Adrenal gland (tissue), 12 donors: ENCODE results near the gene INO80C. TPM values are rescaled to one million over a fixed set of nuclear protein-coding genes. Genes with fewer than 3 reads are reported as not detected.
A peak's percentile ranks its signal among the peaks of the same experiment; 100 is the strongest.

ENCODE experiments used
- DNase-seq, 7 donors: peaks; one replicate each; pipeline ENCODE4 v3.0.0-alpha.2; 2019 to 2020
- H3K27ac ChIP-seq, 5 donors: fragments of 200-600 bp; sonication (generic) in 4 of 5; 1 replicate in 3 of 5; 2 replicates in 2 of 5; pipeline versions ENCODE4 v1.5.1 to v1.8.0; 2016 to 2020; ENCODE audit warnings: mild to moderate bottlenecking in 1 of 5
- H3K27me3 ChIP-seq: fragments of 200-600 bp; 2 replicates; pipeline ENCODE4 v1.8.0; 2021
- H3K36me3 ChIP-seq, 2 donors: fragments of 200-600 bp; replicated peaks in 1 of 2; 1 replicate in 1 of 2; 2 replicates in 1 of 2; pipeline versions ENCODE4 v1.5.1 to v1.8.0; 2018 to 2022
- H3K4me1 ChIP-seq, 2 donors: fragments of 200-600 bp; replicated peaks in 1 of 2; 1 replicate in 1 of 2; 2 replicates in 1 of 2; pipeline versions ENCODE4 v1.5.1 to v1.8.0; 2018 to 2021
- H3K4me3 ChIP-seq, 4 donors: fragments of 200-600 bp; sonication (generic) in 3 of 4; one replicate each; pipeline ENCODE4 v1.5.1; 2016 to 2018
- H3K9me3 ChIP-seq, 3 donors: fragments of 200-600 bp; sonication (generic) in 1 of 3; replicated peaks in 1 of 3; 1 replicate in 2 of 3; 2 replicates in 1 of 3; pipeline versions ENCODE4 v1.5.1 to v1.8.0; 2016 to 2021
- CTCF ChIP-seq, 6 experiments: fragments of 450-650 bp in 4 of 6; fragments of 200-600 bp in 2 of 6; sonication (generic) in 1 of 6; IDR thresholded peaks; 1 replicate in 5 of 6; 2 replicates in 1 of 6; pipeline versions ENCODE4 v1.5.1 to v1.8.0; 2016 to 2021; ENCODE audit warnings: antibody characterized with exemption in 6 of 6, mild to moderate bottlenecking in 2 of 6, moderate library complexity in 1 of 6
- POLR2A ChIP-seq, 2 donors: fragments of 450-650 bp; IDR thresholded peaks; one replicate each; pipeline ENCODE4 v1.6.1; 2017; ENCODE audit warnings: antibody characterized with exemption in 2 of 2, mild to moderate bottlenecking in 2 of 2, moderate library complexity in 1 of 2
- WGBS, 4 donors: extraction: QIAGEN DNeasy Blood & Tissue Kit in 2 of 4; methylation state at CpG; one replicate each; pipeline versions ENCODE4 v1.1.5 to v1.1.7; 2013 to 2017; 5-methylcytosine and 5-hydroxymethylcytosine counted together
- intact Hi-C, 2 donors: fragments of 100-400 bp; cut with DNase I; formaldehyde crosslinking; loops; one replicate each; pipeline versions ENCODE4 v1.14.1 to v1.15.0; 2022 to 2023
- polyA plus RNA-seq, 3 donors: library from polyadenylated mRNA; stranded (reverse); fragments of 200-250 nt in 2 of 3; fragments of 350-450 nt in 1 of 3; fragmentation: Illumina TruSeq in 1 of 3; extraction: RNeasy Lipid Tissue Mini Kit (QIAGEN cat#74804) in 1 of 3; gene quantifications; one replicate each; pipeline ENCODE4 v1.2.3, GENCODE V29; 2013 to 2014
- total RNA-seq, 9 donors: library from RNA; depleted of rRNA in 4 of 9; stranded (reverse); fragments of >200 nt in 4 of 9; fragments of 120-200 nt in 1 of 9; fragmentation: NEBNext Ultra II Directional in 1 of 9; extraction: Animal tissue kit (Norgen Biotek cat#: 25700) in 1 of 9; gene quantifications; one replicate each; pipeline versions ENCODE4 v1.1.0 to v1.2.4, GENCODE V29; 2013 to 2023
- donor health status: healthy with polysubstance abuse.
- donor health status: Bipolar disorder and iron deficiency.
- donor health status: DM: yes; HTN: yes; CAD: no.
- donor health status: DM: no; HTN: no; CAD: no.
- donor health status: DM: no; HTN: no; CAD: no.
- donor health status: DM: yes; HTN: yes; CAD: no.

INO80C gene
- total and polyA plus RNA-seq, 12 donors, result 3.6 to 29.6 (median 19.6) TPM

GRCh38 chr18:35525795-35526494 lies 28.2 kb upstream of the INO80C start:
- Histone ChIP-seq H3K27me3 (peaks cover 5% of the 10 kb centered on the region), H3K9me3 (peaks cover 0 to 5% (median 0%) of the 10 kb centered on the region in 3 donors), H3K4me3 (peak overlapping the region in 2 of 4 donors; percentile 13 to 41), H3K4me1 (peaks cover 13 to 36% of the 10 kb centered on the region in 2 donors), H3K36me3 (no peaks in the 10 kb centered on the region), H3K27ac (peak overlapping the region in 2 of 5 donors; percentile 16 to 42)
- peak in 5 of 7 donors; percentile 13 to 53 (median 30) for DNase-seq
- WGBS, 4 donors, result 33 to 53% (median 43%) methylated on average over 9 of the region's 9 CpGs
- intact Hi-C loops, result no loop called here
- no peak for TF ChIP-seq CTCF (IDR thresholded peaks at IDR 0.05)
- TF ChIP-seq POLR2A (IDR thresholded peaks at IDR 0.05), result no peak

GRCh38 chr18:35524226-35524625 lies 26.5 kb upstream of the INO80C start:
- intact Hi-C loops, result no loop called here
- 47 to 73% (median 65%) methylated on average over 5 of the region's 5 CpGs for whole genome bisulfite sequencing, 4 donors
- H3K9me3 ChIP-seq, result no peaks in the 10 kb centered on the region
- no peak overlapping the region for H3K4me3 ChIP-seq
- H3K36me3 ChIP-seq, result no peaks in the 10 kb centered on the region
- no peaks in the 10 kb centered on the region for H3K27me3 ChIP-seq
- TF ChIP-seq CTCF (IDR thresholded peaks at IDR 0.05), result no peak
- no peak for TF ChIP-seq POLR2A (IDR thresholded peaks at IDR 0.05)
- peaks cover 13 to 36% of the 10 kb centered on the region in 2 donors for H3K4me1 ChIP-seq
- DNase-seq, result peak; percentile 31 to 65 (median 40)
- peak overlapping the region in 2 of 5 donors; percentile 17 to 67 for H3K27ac ChIP-seq

GRCh38 chr18:35522130-35522959 lies 24.6 kb upstream of the INO80C start:
- Histone ChIP-seq H3K27ac (no peak overlapping the region), H3K27me3 (no peaks in the 10 kb centered on the region), H3K9me3 (no peaks in the 10 kb centered on the region), H3K36me3 (no peaks in the 10 kb centered on the region), H3K4me1 (peaks cover 13 to 36% of the 10 kb centered on the region in 2 donors), H3K4me3 (no peak overlapping the region)
- WGBS, 4 donors, result 69 to 79% (median 71%) methylated on average over 2 of the region's 2 CpGs
- intact Hi-C loops, result no loop called here
- no peak for DNase-seq
- TF ChIP-seq CTCF (IDR thresholded peaks at IDR 0.05), result no peak

GRCh38 chr18:35521133-35521532 lies 23.4 kb upstream of the INO80C start:
- no peaks in the 10 kb centered on the region for H3K36me3 ChIP-seq
- 77 to 93% (median 83%) methylated on average over 5 of the region's 5 CpGs for WGBS, 4 donors
- intact Hi-C loops, result no loop called here

More at GRCh38 chr18:35521133-35521532, 23.4 kb upstream of the INO80C start:
- Histone ChIP-seq H3K4me3 (no peak overlapping the region), H3K27ac (no peak overlapping the region), H3K4me1 (peaks cover 12 to 25% of the 10 kb centered on the region in 2 donors), H3K9me3 (no peaks in the 10 kb centered on the region), H3K27me3 (no peaks in the 10 kb centered on the region)
- TF ChIP-seq POLR2A (IDR thresholded peaks at IDR 0.05) (no peak), CTCF (IDR thresholded peaks at IDR 0.05) (no peak)
- no peak for DNase-seq
